ENCODE results near the gene MRE11.
A peak's percentile ranks its signal among the peaks of the same experiment; 100 is the strongest.

MRE11 gene

DNA sequence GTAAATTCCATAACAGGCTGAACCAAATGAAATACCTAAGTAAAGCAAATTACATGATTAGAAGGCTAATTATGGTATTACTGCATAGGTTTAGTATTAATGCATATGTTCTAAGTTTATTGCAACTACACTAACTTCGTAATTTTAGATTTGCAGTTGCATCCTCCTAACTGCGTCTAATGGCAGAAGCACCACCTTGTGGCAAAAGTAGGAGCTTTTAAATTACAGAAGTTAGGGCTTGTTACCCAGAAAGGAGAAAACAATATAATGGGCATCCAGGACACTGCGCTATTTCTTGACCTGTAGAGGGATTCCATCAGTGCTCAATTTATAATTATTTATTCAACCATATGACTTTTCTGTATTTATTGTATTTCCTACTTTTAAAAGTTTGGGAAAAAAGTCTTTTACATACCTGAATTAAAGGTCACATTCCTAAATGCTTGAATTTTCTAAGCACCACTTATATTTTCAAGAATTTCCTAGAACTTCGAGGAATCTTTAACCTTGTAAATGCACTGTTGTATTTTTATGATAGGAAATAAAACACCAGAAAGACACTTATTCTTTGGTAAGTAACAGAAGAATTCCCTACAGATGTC lies 76.2 kb downstream of the MRE11 start:
- in situ Hi-C loops (cut with HindIII; ENCODE audit: low pct_ligation_motif_present, low sequenced_read_pairs), result no loop called here
- H3K4me3 ChIP-seq (ENCODE audit: low read depth, low read length), result no peak overlapping the region
- H3K27me3 ChIP-seq (replicated peaks), result no peaks in the 10 kb centered on the region
- TF ChIP-seq, protein P1, sequence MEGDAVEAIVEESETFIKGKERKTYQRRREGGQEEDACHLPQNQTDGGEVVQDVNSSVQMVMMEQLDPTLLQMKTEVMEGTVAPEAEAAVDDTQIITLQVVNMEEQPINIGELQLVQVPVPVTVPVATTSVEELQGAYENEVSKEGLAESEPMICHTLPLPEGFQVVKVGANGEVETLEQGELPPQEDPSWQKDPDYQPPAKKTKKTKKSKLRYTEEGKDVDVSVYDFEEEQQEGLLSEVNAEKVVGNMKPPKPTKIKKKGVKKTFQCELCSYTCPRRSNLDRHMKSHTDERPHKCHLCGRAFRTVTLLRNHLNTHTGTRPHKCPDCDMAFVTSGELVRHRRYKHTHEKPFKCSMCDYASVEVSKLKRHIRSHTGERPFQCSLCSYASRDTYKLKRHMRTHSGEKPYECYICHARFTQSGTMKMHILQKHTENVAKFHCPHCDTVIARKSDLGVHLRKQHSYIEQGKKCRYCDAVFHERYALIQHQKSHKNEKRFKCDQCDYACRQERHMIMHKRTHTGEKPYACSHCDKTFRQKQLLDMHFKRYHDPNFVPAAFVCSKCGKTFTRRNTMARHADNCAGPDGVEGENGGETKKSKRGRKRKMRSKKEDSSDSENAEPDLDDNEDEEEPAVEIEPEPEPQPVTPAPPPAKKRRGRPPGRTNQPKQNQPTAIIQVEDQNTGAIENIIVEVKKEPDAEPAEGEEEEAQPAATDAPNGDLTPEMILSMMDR (IDR thresholded peaks at IDR 0.05; ENCODE audit: low read depth, low read length, missing control alignments), result peak; percentile 69
- DNase-seq, result peak; percentile 24
- no peak overlapping the region for H3K27ac ChIP-seq
- H3K36me3 ChIP-seq (replicated peaks), result no peaks in the 10 kb centered on the region

- no peaks in the 10 kb centered on the region for H3K36me3 ChIP-seq (replicated peaks)
- H3K4me3 ChIP-seq (ENCODE audit: low read depth, low read length), result no peak overlapping the region
- in situ Hi-C loops (cut with HindIII; ENCODE audit: low pct_ligation_motif_present, low sequenced_read_pairs), result no loop called here
- no peak overlapping the region for H3K27ac ChIP-seq
- DNase-seq, result no peak
- TF ChIP-seq, protein P1 (IDR thresholded peaks at IDR 0.05; ENCODE audit: low read depth, low read length, missing control alignments), result no peak
- H3K27me3 ChIP-seq (replicated peaks), result peaks cover 3% of the 10 kb centered on the region
Measured at GRCh38 chr11:94405062-94405833, 88.4 kb downstream of the MRE11 start.

GRCh38 chr11:94402355-94402754 lies 91.3 kb downstream of the MRE11 start:
- DNase-seq, result no peak
- H3K27me3 ChIP-seq (replicated peaks), result peaks cover 15% of the 10 kb centered on the region
- in situ Hi-C loops (cut with HindIII; ENCODE audit: low pct_ligation_motif_present, low sequenced_read_pairs), result no loop called here
- no peaks in the 10 kb centered on the region for H3K36me3 ChIP-seq (replicated peaks)
- no peak overlapping the region for H3K27ac ChIP-seq
- TF ChIP-seq, protein P1 (IDR thresholded peaks at IDR 0.05; ENCODE audit: low read depth, low read length, missing control alignments), result no peak
- no peak overlapping the region for H3K4me3 ChIP-seq (ENCODE audit: low read depth, low read length)

DNA sequence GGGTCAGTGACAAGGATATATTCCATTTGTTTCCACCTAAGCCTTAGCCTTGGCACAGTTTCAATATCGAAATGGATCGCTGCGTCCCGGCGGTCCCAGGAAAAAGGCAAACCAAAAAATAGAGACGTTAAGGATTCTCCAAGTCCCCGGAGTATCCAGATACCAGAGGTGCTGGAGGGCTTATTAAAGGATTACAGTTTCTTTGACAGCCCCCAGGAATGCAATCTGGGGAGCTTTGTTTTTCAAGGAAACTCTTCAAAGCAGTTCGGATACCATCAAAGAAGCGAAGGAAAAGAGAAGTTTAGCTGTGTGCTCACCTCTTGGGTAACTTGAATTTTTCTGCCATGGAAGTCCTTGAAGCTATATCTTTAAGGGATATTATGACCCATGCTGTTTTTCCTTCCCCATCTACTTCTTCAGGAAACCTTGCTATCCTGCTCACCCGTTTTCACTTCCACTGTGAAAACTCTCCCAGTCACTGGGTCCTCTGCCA lies 91.8 kb downstream of the MRE11 start:
- DNase-seq, result no peak
- no peak overlapping the region for H3K27ac ChIP-seq
- peak overlapping the region; percentile 50 for H3K4me3 ChIP-seq (ENCODE audit: low read depth, low read length)
- H3K36me3 ChIP-seq (replicated peaks), result no peaks in the 10 kb centered on the region
- in situ Hi-C loops (cut with HindIII; ENCODE audit: low pct_ligation_motif_present, low sequenced_read_pairs), result no loop called here
- H3K27me3 ChIP-seq (replicated peaks), result peaks cover 15% of the 10 kb centered on the region
- TF ChIP-seq, protein P1 (IDR thresholded peaks at IDR 0.05; ENCODE audit: low read depth, low read length, missing control alignments), result no peak

- no peaks in the 10 kb centered on the region for H3K36me3 ChIP-seq (replicated peaks)
- H3K27me3 ChIP-seq (replicated peaks), result peaks cover 15% of the 10 kb centered on the region
- no peak within 1 kb of the TSS for H3K27ac ChIP-seq
- H3K4me3 ChIP-seq (ENCODE audit: low read depth, low read length), result peak within 1 kb of the TSS; percentile 50
- DNase-seq, result peak; percentile 11
- TF ChIP-seq, protein P1 (IDR thresholded peaks at IDR 0.05; ENCODE audit: low read depth, low read length, missing control alignments), result no peak
- in situ Hi-C loops (cut with HindIII; ENCODE audit: low pct_ligation_motif_present, low sequenced_read_pairs), result no loop called here
Measured at GRCh38 chr11:94400839-94401772, 92.5 kb downstream of the MRE11 start, which contains the start of gene GPR83. Gene GPR83, minus strand, starts transcription at chr11:94401419. Its CDS starts 172 bp downstream, at chr11:94401247.

All from brain microvascular endothelial cell (primary cell).